Measurements from ENCODE around the gene LRRC40. TPM values are rescaled to one million over a fixed set of nuclear protein-coding genes. Genes with fewer than 3 reads are reported as not detected.

The LRRC40 gene
- total RNA-seq, 1 experiment from 2014 or later = 13.4 TPM

GRCh38 chr1:70109241-70109640 is 96.1 kb downstream of the LRRC40 start:
- BruUV-seq (replicated peaks) = no TSS peak
- no peak overlapping the region for H3K9ac ChIP-seq (ENCODE audit: low read length)
- H3K9me2 ChIP-seq (ENCODE audit: insufficient read depth) = no peaks in the 10 kb centered on the region
- intact Hi-C loops (cut with micrococcal nuclease) = no loop called here
- H3K4me3 ChIP-seq (replicated peaks in 1 of 2; ENCODE audit: low read depth in 1 of 2, low read length in 2 of 2) = no peak overlapping the region
- no peak for TF ChIP-seq SP1 (IDR thresholded peaks at IDR 0.05; ENCODE audit: low read depth)
- no peak for TF ChIP-seq FOSL1 (IDR thresholded peaks at IDR 0.05; ENCODE audit: low read depth)
- TF ChIP-seq ATF3 (IDR thresholded peaks at IDR 0.05) = no peak
- TF ChIP-seq YY1 (IDR thresholded peaks at IDR 0.05; ENCODE audit: extremely low read depth, insufficient replicate concordance, low read depth, low read length) = no peak
- TF ChIP-seq ELF1 (IDR thresholded peaks at IDR 0.05; ENCODE audit: borderline replicate concordance, low read depth) = no peak
- TF ChIP-seq TCF7L2 (IDR thresholded peaks at IDR 0.05; ENCODE audit: borderline replicate concordance, extremely low read depth, insufficient read depth, insufficient read length) = no peak
- TF ChIP-seq POLR2A (IDR thresholded peaks at IDR 0.05; ENCODE audit: borderline replicate concordance, extremely low read depth, insufficient read depth, insufficient read length) = no peak
- TF ChIP-seq CBX3 (IDR thresholded peaks at IDR 0.05; ENCODE audit: low read depth) = no peak
- TF ChIP-seq ZFX (IDR thresholded peaks at IDR 0.05) = no peak
- H4K20me1 ChIP-seq (ENCODE audit: insufficient read depth) = no peaks in the 10 kb centered on the region
- no peaks in the 10 kb centered on the region for H3K4me1 ChIP-seq (ENCODE audit: control insufficient read depth in 1 of 2, insufficient read depth in 2 of 2, low read length in 2 of 2)
- H3K36me3 ChIP-seq (ENCODE audit: control insufficient read depth in 1 of 2, insufficient read depth in 2 of 2, low read length in 2 of 2) = no peaks in the 10 kb centered on the region
- no peaks in the 10 kb centered on the region for H3K79me2 ChIP-seq (ENCODE audit: insufficient read depth, low read length)
- no peak for DNase-seq (ENCODE audit: low read depth, low spot score)
- H3K27ac ChIP-seq (ENCODE audit: low read depth, low read length) = no peak overlapping the region
- ATAC-seq = no peak
- ChIA-PET CTCF (no interaction called here), RAD21 (ENCODE audit: low non-redundant PET in 1 of 2, low total read pairs in 2 of 2, uncharacterized antibody in 2 of 2, unreplicated experiment in 2 of 2) (no interaction called here), POLR2A (no interaction called here)
- H3K9me3 ChIP-seq (ENCODE audit: control insufficient read depth in 1 of 2, insufficient read depth in 1 of 2, low read depth in 1 of 2, low read length in 2 of 2) = no peaks in the 10 kb centered on the region
- H3K4me2 ChIP-seq (ENCODE audit: low read length) = no peak overlapping the region
- H2AFZ ChIP-seq (ENCODE audit: low read depth, low read length, poor library complexity, severe bottlenecking) = no peak overlapping the region
- H3K27me3 ChIP-seq (ENCODE audit: insufficient read depth, low read length) = peaks cover 9% of the 10 kb centered on the region; the same call in 1 of the 2 replicates

- H4K20me1 ChIP-seq (ENCODE audit: insufficient read depth) = no peaks in the 10 kb centered on the region
- TF ChIP-seq JUND (IDR thresholded peaks at IDR 0.05) (no peak), ZBTB33 (IDR thresholded peaks at IDR 0.05; ENCODE audit: extremely low read depth, insufficient replicate concordance, low read length) (no peak), EZH2phosphoT487 (IDR thresholded peaks at IDR 0.05; ENCODE audit: borderline replicate concordance) (no peak), REST (IDR thresholded peaks at IDR 0.05; ENCODE audit: low read depth) (no peak), MAX (IDR thresholded peaks at IDR 0.05) (no peak), RAD21 (IDR thresholded peaks at IDR 0.05; ENCODE audit: low read depth) (no peak), POLR2AphosphoS5 (IDR thresholded peaks at IDR 0.05; ENCODE audit: low read depth, low read length) (no peak)
Observed at GRCh38 chr1:70103770-70104169, 101.6 kb downstream of the LRRC40 start.

More at GRCh38 chr1:70103770-70104169, 101.6 kb downstream of the LRRC40 start:
- ChIA-PET CTCF (no interaction called here), POLR2A (no interaction called here), RAD21 (ENCODE audit: low non-redundant PET in 1 of 2, low total read pairs in 2 of 2, uncharacterized antibody in 2 of 2, unreplicated experiment in 2 of 2) (no interaction called here)
- Histone ChIP-seq H3K27me3 (ENCODE audit: insufficient read depth, low read length) (peaks cover 37% of the 10 kb centered on the region), H2AFZ (ENCODE audit: low read depth, low read length, poor library complexity, severe bottlenecking) (no peak overlapping the region), H3K79me2 (ENCODE audit: insufficient read depth, low read length) (no peaks in the 10 kb centered on the region), H3K4me2 (ENCODE audit: low read length) (no peak overlapping the region), H3K4me3 (replicated peaks in 1 of 2; ENCODE audit: low read depth in 1 of 2, low read length in 2 of 2) (no peak overlapping the region), H3K36me3 (ENCODE audit: control insufficient read depth in 1 of 2, insufficient read depth in 2 of 2, low read length in 2 of 2) (no peaks in the 10 kb centered on the region), H3K9me2 (ENCODE audit: insufficient read depth) (no peaks in the 10 kb centered on the region), H3K9me3 (ENCODE audit: control insufficient read depth in 1 of 2, insufficient read depth in 1 of 2, low read depth in 1 of 2, low read length in 2 of 2) (no peaks in the 10 kb centered on the region), H3K9ac (ENCODE audit: low read length) (no peak overlapping the region), H3K4me1 (ENCODE audit: control insufficient read depth in 1 of 2, insufficient read depth in 2 of 2, low read length in 2 of 2) (no peaks in the 10 kb centered on the region), H3K27ac (ENCODE audit: low read depth, low read length) (no peak overlapping the region)
- intact Hi-C loops (cut with micrococcal nuclease) = no loop called here
- DNase-seq (ENCODE audit: low read depth, low spot score) = no peak
- no peak for ATAC-seq
- BruUV-seq (replicated peaks) = no TSS peak
